HEK293 (cell line): Measurements from ENCODE around the gene TTC39A.

Experiments used
- CTCF ChIA-PET: fragments of 350-600 bp; formaldehyde crosslinking; extraction: SDS; loops from one replicate; lab custom pipeline; 2021; ENCODE audit warnings: antibody characterized with exemption; lab: Yijun Ruan, JAX
- POLR2A ChIA-PET: fragments of 300-600 bp; formaldehyde crosslinking; extraction: SDS; loops from one replicate; lab custom pipeline; 2020; ENCODE audit warnings: antibody characterized with exemption, inconsistent platforms; lab: Yijun Ruan, JAX
- H3K27ac ChIP-seq: fragments of 200-500 bp; sonication (Bioruptor generic); 2 replicates; pipeline ENCODE4 v1.5.1; 2014; ENCODE audit warnings: low read depth, low read length, control low read depth, inconsistent platforms; ENCODE audit errors: extremely low read depth
- H3K36me3 ChIP-seq, 2 experiments: fragments of 200-500 bp in 1 of 2; sonication (Bioruptor generic) in 1 of 2; 1 replicate in 1 of 2; 2 replicates in 1 of 2; pipeline ENCODE4 v1.5.1; 2014 to 2017; ENCODE audit warnings: inconsistent platforms in 2 of 2, low read length in 2 of 2; ENCODE audit not compliant: control insufficient read depth in 2 of 2, insufficient read depth in 1 of 2
- H3K4me1 ChIP-seq: fragments of 200-500 bp; sonication (Bioruptor generic); 2 replicates; pipeline ENCODE4 v1.5.1; 2014; ENCODE audit warnings: mild to moderate bottlenecking, low read length, inconsistent platforms; ENCODE audit not compliant: control insufficient read depth, insufficient read depth
- H3K4me3 ChIP-seq: 2 replicates; pipeline ENCODE4 v1.5.1; 2011; ENCODE audit warnings: low read depth, mild to moderate bottlenecking, control low read depth, low read length, moderate library complexity
- H3K9me3 ChIP-seq: fragments of 200-500 bp; sonication (Bioruptor generic); 2 replicates; pipeline ENCODE4 v1.5.1; 2014; ENCODE audit warnings: low read depth, low read length, inconsistent platforms; ENCODE audit not compliant: control insufficient read depth, insufficient read depth
- BCL11B ChIP-seq: fragments of 450-650 bp; formaldehyde crosslinking; IDR thresholded peaks from 2 replicates; pipeline ENCODE4 v1.5.1; 2016; ENCODE audit warnings: low read depth, missing biosample characterization, missing genetic modification characterization
- HOXD13 ChIP-seq: sonication (generic); formaldehyde crosslinking; IDR thresholded peaks from 2 replicates; pipeline ENCODE4 v1.8.0; 2022; ENCODE audit warnings: missing genetic modification reagents, borderline replicate concordance
- IKZF3 ChIP-seq: fragments of 450-650 bp; IDR thresholded peaks from 2 replicates; pipeline ENCODE4 v1.5.0; 2018; ENCODE audit warnings: missing biosample characterization, mild to moderate bottlenecking, missing genetic modification characterization, moderate library complexity
- PRDM1 ChIP-seq: fragments of 450-650 bp; formaldehyde crosslinking; IDR thresholded peaks from 2 replicates; pipeline ENCODE4; 2016; ENCODE audit warnings: missing biosample characterization, missing genetic modification characterization
- ZBTB17 ChIP-seq: fragments of 450-650 bp; formaldehyde crosslinking; IDR thresholded peaks from 2 replicates; pipeline ENCODE4 v1.5.1; 2016; ENCODE audit warnings: missing biosample characterization, missing genetic modification characterization
- ZBTB20 ChIP-seq: fragments of 450-650 bp; formaldehyde crosslinking; IDR thresholded peaks from 2 replicates; pipeline ENCODE4 v1.5.1; 2016; ENCODE audit warnings: missing biosample characterization, missing genetic modification characterization
- ZFHX2 ChIP-seq: fragments of 450-650 bp; formaldehyde crosslinking; conservative IDR thresholded peaks from 2 replicates; pipeline ENCODE4 v1.5.1; 2016; ENCODE audit warnings: missing biosample characterization, missing genetic modification characterization
- ZFP37 ChIP-seq: fragments of 450-650 bp; formaldehyde crosslinking; IDR thresholded peaks from 2 replicates; pipeline ENCODE4 v1.5.1; 2016; ENCODE audit warnings: missing biosample characterization, missing genetic modification characterization
- ZNF148 ChIP-seq: fragments of 450-650 bp; formaldehyde crosslinking; IDR thresholded peaks from 2 replicates; pipeline ENCODE4 v1.5.0; 2017; ENCODE audit warnings: missing biosample characterization, missing genetic modification characterization, borderline replicate concordance
- ZNF157 ChIP-seq: fragments of 450-650 bp; formaldehyde crosslinking; IDR thresholded peaks from 2 replicates; pipeline ENCODE4 v1.5.1; 2016; ENCODE audit warnings: missing biosample characterization, missing genetic modification characterization
- ZNF2 ChIP-seq: fragments of 450-650 bp; formaldehyde crosslinking; IDR thresholded peaks from 2 replicates; pipeline ENCODE4 v1.5.1; 2016; ENCODE audit warnings: missing biosample characterization, missing genetic modification characterization
- ZNF341 ChIP-seq: fragments of 450-650 bp; formaldehyde crosslinking; IDR thresholded peaks from 2 replicates; pipeline ENCODE4; 2016; ENCODE audit warnings: low read depth, missing biosample characterization, missing genetic modification characterization
- ZNF366 ChIP-seq: fragments of 450-650 bp; formaldehyde crosslinking; conservative IDR thresholded peaks from 2 replicates; pipeline ENCODE4 v1.5.1; 2016; ENCODE audit warnings: missing biosample characterization, missing genetic modification characterization
- ZNF394 ChIP-seq: fragments of 450-650 bp; formaldehyde crosslinking; IDR thresholded peaks from 2 replicates; pipeline ENCODE4 v1.5.1; 2016; ENCODE audit warnings: missing biosample characterization, missing genetic modification characterization, mild to moderate bottlenecking, moderate library complexity, borderline replicate concordance
- ZNF426 ChIP-seq: fragments of 450-650 bp; formaldehyde crosslinking; IDR thresholded peaks from 2 replicates; pipeline ENCODE4 v1.5.1; 2017; ENCODE audit warnings: missing biosample characterization, missing genetic modification characterization, mild to moderate bottlenecking, inconsistent platforms, moderate library complexity
- ZNF600 ChIP-seq: fragments of 450-650 bp; formaldehyde crosslinking; IDR thresholded peaks from 2 replicates; pipeline ENCODE4 v1.5.1; 2016; ENCODE audit warnings: missing biosample characterization, missing genetic modification characterization
- ZNF629 ChIP-seq: fragments of 450-650 bp; formaldehyde crosslinking; IDR thresholded peaks from 2 replicates; pipeline ENCODE4 v1.5.1; 2017; ENCODE audit warnings: missing biosample characterization, missing genetic modification characterization
- ZNF692 ChIP-seq: fragments of 450-650 bp; formaldehyde crosslinking; IDR thresholded peaks from 2 replicates; pipeline ENCODE4 v1.5.1; 2016; ENCODE audit warnings: missing biosample characterization, missing genetic modification characterization
- ZNF76 ChIP-seq: fragments of 450-650 bp; formaldehyde crosslinking; IDR thresholded peaks from 2 replicates; pipeline ENCODE4; 2016; ENCODE audit warnings: low read depth, missing biosample characterization, missing genetic modification characterization, borderline replicate concordance
- ZSCAN18 ChIP-seq: fragments of 450-650 bp; formaldehyde crosslinking; IDR thresholded peaks from 2 replicates; pipeline ENCODE4 v1.5.1; 2016; ENCODE audit warnings: missing biosample characterization, missing genetic modification characterization
- TF ChIP-seq, protein P1 (sequence below): fragments of 450-650 bp; formaldehyde crosslinking; IDR thresholded peaks from 2 replicates; pipeline ENCODE4 v1.5.1; 2016; ENCODE audit warnings: missing biosample characterization, missing genetic modification characterization

TTC39A gene

DNA sequence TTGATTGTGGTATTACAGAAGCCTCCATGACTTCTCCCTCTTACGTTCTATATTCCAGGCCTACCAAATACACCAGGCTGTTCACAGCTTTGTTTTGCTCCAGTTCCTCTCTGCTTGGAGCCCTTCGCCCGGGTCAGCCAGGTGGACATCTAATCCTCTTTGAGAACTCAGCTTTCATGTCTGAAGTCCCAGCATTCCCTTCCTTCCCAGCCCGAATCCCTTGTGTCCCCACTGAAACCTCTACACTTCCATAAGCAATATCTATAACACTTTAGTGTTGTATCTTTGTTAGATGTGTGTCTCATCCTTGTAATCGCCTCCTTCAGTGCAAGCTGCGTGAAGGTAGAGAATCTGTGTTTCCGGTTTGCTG lies 92.3 kb downstream of the TTC39A start:
- Histone ChIP-seq H3K4me3 (peak overlapping the region; percentile 98), H3K27ac (peak overlapping the region; percentile 42), H3K4me1 (peaks cover 17% of the 10 kb centered on the region; the same call in 1 of the 2 replicates), H3K9me3 (no peaks in the 10 kb centered on the region), H3K36me3 (no peaks in the 10 kb centered on the region; a peak in 1 of 3 replicates)
- POLR2A ChIA-PET, result interaction anchor here (0.5 to 1.1 kb wide), 4 partner anchors 24 to 93 kb away, joined by 3 to 5 read pairs (median 4); no protein-coding TSS in a partner anchor
- TF ChIP-seq ZBTB17, result peak; percentile 84
- no peak for TF ChIP-seq ZNF148 (tag by site-specific recombination)
- no peak for TF ChIP-seq ZSCAN18 (tag by site-specific recombination)
- TF ChIP-seq ZNF341 (tag by site-specific recombination), result peak; percentile 40; the same call in 1 of the 2 replicates
- TF ChIP-seq ZNF394 (tag by site-specific recombination), result peak; percentile 65
- TF ChIP-seq ZNF157 (tag by site-specific recombination), result no peak
- no peak for TF ChIP-seq ZNF2 (tag by site-specific recombination)
- TF ChIP-seq ZNF76, result peak; percentile 60; the same call in 1 of the 2 replicates
- no peak for TF ChIP-seq ZNF366 (tag by site-specific recombination)
- TF ChIP-seq, protein P1, sequence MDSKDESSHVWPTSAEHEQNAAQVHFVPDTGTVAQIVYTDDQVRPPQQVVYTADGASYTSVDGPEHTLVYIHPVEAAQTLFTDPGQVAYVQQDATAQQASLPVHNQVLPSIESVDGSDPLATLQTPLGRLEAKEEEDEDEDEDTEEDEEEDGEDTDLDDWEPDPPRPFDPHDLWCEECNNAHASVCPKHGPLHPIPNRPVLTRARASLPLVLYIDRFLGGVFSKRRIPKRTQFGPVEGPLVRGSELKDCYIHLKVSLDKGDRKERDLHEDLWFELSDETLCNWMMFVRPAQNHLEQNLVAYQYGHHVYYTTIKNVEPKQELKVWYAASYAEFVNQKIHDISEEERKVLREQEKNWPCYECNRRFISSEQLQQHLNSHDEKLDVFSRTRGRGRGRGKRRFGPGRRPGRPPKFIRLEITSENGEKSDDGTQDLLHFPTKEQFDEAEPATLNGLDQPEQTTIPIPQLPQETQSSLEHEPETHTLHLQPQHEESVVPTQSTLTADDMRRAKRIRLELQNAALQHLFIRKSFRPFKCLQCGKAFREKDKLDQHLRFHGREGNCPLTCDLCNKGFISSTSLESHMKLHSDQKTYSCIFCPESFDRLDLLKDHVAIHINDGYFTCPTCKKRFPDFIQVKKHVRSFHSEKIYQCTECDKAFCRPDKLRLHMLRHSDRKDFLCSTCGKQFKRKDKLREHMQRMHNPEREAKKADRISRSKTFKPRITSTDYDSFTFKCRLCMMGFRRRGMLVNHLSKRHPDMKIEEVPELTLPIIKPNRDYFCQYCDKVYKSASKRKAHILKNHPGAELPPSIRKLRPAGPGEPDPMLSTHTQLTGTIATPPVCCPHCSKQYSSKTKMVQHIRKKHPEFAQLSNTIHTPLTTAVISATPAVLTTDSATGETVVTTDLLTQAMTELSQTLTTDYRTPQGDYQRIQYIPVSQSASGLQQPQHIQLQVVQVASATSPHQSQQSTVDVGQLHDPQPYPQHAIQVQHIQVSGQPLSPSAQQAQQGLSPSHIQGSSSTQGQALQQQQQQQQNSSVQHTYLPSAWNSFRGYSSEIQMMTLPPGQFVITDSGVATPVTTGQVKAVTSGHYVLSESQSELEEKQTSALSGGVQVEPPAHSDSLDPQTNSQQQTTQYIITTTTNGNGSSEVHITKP (tag by site-specific recombination), result no peak
- TF ChIP-seq ZNF600 (tag by site-specific recombination), result peak; percentile 55; the same call in 1 of the 2 replicates
- no peak for TF ChIP-seq BCL11B (tag by site-specific recombination)
- TF ChIP-seq PRDM1 (tag by site-specific recombination), result no peak
- TF ChIP-seq ZNF426 (tag by site-specific recombination), result no peak
- TF ChIP-seq ZNF692 (tag by site-specific recombination), result no peak
- TF ChIP-seq ZFHX2 (tag by site-specific recombination), result no peak
- TF ChIP-seq ZNF629 (tag by site-specific recombination), result peak; percentile 28; the same call in 1 of the 2 replicates
- TF ChIP-seq IKZF3 (tag by site-specific recombination), result 0 out of 2 replicates have a peak, but pooled peaks have one; percentile 6
- TF ChIP-seq HOXD13 (CRISPR knock-in tag), result no peak
- no peak for TF ChIP-seq ZFP37
- TF ChIP-seq ZBTB20 (tag by site-specific recombination), result peak; percentile 92
- CTCF ChIA-PET, result interaction anchor here (0.6 to 1.1 kb wide), 5 partner anchors 42 to 295 kb away, joined by 3 to 5 read pairs (median 3); no protein-coding TSS in a partner anchor
